Activated effector memory CD4-positive, alpha-beta T cell treated with anti-CD3 and anti-CD28 coated beads, Interleukin-2, amount 50 U/mL, for 16 hours (primary cell): Measurements from ENCODE around the gene DOCK4.

Experiments
- DNase-seq: peaks from one replicate; pipeline ENCODE4 v3.0.0-alpha.2; 2020

DOCK4 gene

GRCh38 chr7:112185005-112185834 lies 21.0 kb downstream of the DOCK4 start:
- no peak for DNase-seq

- no peak for DNase-seq
Observed at GRCh38 chr7:112184455-112184854, 21.7 kb downstream of the DOCK4 start.

- DNase-seq: no peak
Observed at GRCh38 chr7:112183266-112183665, 22.9 kb downstream of the DOCK4 start.

- DNase-seq: no peak
Observed at GRCh38 chr7:112182749-112183148, 23.4 kb downstream of the DOCK4 start.

- no peak for DNase-seq
Observed at GRCh38 chr7:112180223-112180622, 26.0 kb downstream of the DOCK4 start.

GRCh38 chr7:112176693-112177415 lies 29.3 kb downstream of the DOCK4 start:
- no peak for DNase-seq

GRCh38 chr7:112176241-112176640 lies 30.0 kb downstream of the DOCK4 start:
- DNase-seq: no peak

- no peak for DNase-seq
Observed at GRCh38 chr7:112174192-112174591, 32.0 kb downstream of the DOCK4 start.

GRCh38 chr7:112173568-112173905 lies 32.7 kb downstream of the DOCK4 start:
- DNase-seq: no peak

- no peak for DNase-seq
Observed at GRCh38 chr7:112172870-112173567, 33.2 kb downstream of the DOCK4 start.

- DNase-seq: no peak
Observed at GRCh38 chr7:112171673-112172072, 34.5 kb downstream of the DOCK4 start.

GRCh38 chr7:112168915-112169314 lies 37.3 kb downstream of the DOCK4 start:
- DNase-seq: no peak

- no peak for DNase-seq
Observed at GRCh38 chr7:112167147-112167546, 39.1 kb downstream of the DOCK4 start.

GRCh38 chr7:112162784-112163506 lies 43.3 kb downstream of the DOCK4 start:
- DNase-seq: no peak

- DNase-seq: no peak
Observed at GRCh38 chr7:112162142-112162766, 43.9 kb downstream of the DOCK4 start.

- DNase-seq: no peak
Observed at GRCh38 chr7:112161253-112162141, 44.7 kb downstream of the DOCK4 start.

- no peak for DNase-seq
Observed at GRCh38 chr7:112160771-112161150, 45.4 kb downstream of the DOCK4 start.

GRCh38 chr7:112160130-112160770 lies 45.9 kb downstream of the DOCK4 start:
- no peak for DNase-seq

GRCh38 chr7:112159351-112159750 lies 46.8 kb downstream of the DOCK4 start:
- no peak for DNase-seq

GRCh38 chr7:112157072-112157471 lies 49.1 kb downstream of the DOCK4 start:
- DNase-seq: no peak

GRCh38 chr7:112156412-112156811 lies 49.8 kb downstream of the DOCK4 start:
- no peak for DNase-seq
